DLD1 (cell line): ENCODE measurements around the gene NASP.

ENCODE experiments used
- in situ Hi-C: cut with HindIII; loops from 2 replicates; pipeline ENCODE4 v1.10.0; 2017; ENCODE audit warnings: low sequenced_read_pairs

NASP gene, protein sequence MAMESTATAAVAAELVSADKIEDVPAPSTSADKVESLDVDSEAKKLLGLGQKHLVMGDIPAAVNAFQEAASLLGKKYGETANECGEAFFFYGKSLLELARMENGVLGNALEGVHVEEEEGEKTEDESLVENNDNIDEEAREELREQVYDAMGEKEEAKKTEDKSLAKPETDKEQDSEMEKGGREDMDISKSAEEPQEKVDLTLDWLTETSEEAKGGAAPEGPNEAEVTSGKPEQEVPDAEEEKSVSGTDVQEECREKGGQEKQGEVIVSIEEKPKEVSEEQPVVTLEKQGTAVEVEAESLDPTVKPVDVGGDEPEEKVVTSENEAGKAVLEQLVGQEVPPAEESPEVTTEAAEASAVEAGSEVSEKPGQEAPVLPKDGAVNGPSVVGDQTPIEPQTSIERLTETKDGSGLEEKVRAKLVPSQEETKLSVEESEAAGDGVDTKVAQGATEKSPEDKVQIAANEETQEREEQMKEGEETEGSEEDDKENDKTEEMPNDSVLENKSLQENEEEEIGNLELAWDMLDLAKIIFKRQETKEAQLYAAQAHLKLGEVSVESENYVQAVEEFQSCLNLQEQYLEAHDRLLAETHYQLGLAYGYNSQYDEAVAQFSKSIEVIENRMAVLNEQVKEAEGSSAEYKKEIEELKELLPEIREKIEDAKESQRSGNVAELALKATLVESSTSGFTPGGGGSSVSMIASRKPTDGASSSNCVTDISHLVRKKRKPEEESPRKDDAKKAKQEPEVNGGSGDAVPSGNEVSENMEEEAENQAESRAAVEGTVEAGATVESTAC

DNA sequence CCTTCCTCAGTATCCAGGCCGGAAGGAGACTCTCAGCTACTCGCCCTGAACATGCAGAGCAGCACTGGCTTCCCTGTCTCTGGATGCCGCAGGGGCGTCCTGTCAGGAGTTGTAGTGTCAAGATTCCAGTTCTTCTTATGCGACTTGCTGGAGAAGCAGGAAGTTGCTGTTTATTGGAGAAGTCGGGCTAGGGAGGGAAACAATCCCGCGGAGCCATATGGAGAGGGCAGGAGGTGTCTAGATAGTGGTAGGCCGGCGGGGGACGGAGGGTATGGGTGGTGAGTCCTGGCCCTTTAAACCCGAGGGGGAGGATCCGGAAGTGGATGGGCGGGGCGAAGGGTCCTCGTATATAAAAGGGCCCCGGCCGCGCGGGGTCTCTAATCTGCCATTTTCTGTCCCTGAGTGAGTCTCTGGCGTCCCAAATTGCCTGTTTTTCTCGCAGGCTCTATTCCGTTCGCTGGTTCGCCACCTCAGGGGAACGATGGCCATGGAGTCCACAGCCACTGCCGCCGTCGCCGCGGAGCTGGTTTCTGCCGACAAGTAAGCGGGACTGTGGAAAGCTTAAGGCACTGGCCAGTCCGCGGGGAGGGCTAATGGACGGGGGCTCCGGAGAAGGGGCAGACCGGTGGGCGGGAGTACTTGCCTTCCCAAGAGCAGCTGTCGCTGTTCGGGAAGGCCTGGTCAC is at the start of gene NASP:
Gene NASP (plus strand): TSS at position 376 of the 685 bp plus-strand sequence. CDS start 106 bp downstream, at position 482.
- in situ Hi-C loops = no loop called here

DNA sequence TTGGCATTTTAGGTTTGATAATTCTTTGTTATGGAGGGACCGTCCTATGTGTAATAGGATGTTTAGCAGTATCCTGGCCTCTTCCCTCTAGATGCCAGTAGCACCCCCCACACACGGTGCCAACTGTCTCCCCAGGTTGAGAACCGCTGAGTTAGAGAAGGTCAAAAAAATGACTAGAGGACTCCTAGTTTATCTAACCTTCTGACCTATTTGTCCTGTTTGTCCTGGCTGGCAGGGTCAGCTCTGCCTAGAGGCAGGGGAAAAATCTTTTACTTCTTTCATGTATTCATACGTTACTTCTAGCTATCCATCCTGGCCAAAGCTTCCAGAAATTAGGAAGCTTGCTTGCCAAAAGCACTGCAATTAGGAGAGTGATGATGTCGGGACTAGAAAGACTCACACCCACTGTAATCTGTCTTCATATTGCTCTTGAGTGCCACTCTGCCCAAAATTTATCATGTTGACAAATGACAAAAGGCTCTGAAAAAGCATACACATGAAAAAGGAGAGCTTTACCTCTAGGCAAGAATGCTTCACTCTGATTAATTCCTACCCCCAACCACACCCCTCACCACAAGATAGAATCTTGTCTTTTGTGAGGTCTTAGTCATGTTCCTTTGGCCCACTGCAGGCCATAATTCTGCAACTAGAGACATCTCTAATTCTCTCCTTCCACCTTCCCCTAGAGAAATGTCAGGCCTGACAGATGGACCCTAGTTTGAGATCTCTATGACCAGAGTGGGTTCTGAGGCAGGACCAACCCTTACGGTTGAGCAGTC is 47.7 kb upstream of the NASP start:
- in situ Hi-C loops = no loop called here

DNA sequence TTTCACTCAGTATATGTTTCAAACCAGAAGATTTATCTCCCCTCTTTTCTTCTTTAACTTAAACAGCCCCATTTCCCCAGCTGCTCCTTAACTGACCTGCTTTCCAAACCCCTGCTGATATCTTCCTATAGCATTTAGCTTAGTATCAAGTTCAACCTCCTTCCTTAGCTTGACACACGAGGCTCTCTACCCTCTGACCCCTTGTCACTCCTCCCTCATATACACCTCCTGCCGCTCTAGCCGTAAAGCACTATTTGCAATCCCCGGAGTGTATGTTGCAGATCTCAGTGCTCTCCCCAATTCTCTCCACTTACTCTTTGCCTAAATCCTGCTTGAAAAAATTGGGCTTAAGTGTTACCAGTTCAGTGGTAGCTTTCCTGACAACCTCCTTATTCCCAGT is 47.0 kb upstream of the NASP start:
- in situ Hi-C loops = no loop called here

DNA sequence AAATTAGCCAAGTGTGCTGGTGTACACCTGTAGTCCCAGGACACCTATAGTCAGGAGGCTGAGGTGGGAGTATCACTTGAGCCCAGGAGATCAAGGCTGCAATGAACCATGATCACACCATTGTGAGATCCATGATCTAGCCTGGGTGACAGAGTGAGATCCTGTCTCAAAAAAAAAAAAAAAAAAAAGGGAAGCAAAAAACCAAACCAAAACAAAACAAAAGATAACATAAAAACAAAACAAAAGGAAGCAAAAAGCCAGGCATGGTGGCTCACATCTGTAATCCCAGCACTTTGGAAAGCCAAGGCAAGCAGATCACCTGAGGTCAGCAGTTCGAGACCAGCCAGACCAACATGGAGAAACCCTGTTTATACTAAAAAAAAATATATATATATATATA is 42.6 kb upstream of the NASP start:
- in situ Hi-C loops = no loop called here

DNA sequence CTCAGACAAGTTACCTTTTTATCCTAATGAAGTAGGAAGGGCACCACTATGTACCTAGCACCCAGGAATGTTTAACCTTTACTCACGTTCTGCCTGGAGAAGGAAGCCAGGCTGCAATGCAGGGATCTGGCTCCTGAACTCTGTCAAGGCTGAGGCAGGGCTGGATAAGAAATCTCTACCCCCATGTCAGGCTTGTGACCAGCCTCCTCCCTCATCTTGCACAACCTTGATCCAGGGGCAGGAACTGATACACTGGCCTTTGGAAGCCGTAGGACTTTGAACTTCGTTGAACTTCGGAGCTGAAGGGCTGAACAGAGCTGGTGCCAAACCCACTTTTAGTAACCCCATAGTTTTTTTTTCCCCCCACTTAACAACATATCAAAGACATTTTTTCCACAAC is 41.2 kb upstream of the NASP start:
- in situ Hi-C loops = no loop called here

DNA sequence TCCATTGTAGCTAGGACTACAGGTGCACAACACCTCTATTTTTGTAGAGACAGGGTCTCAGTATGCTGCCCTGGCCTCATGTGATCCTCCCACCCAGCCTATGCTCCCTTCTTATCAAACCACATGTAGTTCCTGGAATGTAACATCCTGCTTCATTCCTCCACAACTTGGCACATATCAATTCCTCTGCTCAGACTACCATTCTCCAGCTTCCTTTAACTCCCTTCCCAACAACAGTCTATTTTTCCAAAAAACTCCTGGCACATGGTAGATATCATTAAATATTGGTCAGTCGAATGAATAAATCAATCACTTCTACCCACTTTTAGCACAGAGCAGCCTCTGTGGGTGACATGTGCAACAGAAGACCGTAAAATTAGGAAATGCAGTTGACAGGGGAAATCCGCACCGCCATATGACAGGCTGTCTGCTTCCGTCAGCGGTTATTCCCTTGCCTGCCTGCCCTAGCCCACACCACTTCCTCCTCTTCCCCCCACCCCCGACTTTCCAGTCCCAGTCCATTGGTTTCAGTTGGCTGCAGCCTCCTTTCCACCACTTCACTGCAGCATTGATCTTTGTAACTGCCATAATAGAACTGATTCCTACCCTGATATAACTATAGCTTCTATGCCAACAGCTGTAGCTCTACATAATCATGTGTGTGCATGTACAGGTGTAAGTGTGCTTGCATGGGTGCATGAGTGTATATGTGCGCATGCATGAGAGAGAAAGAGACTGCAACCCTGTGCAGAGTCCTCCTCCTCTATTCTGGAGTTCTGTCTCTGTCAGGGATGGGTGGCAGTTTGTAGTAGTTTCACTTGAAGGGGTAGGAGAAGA is 40.0 kb upstream of the NASP start:
- in situ Hi-C loops = no loop called here

DNA sequence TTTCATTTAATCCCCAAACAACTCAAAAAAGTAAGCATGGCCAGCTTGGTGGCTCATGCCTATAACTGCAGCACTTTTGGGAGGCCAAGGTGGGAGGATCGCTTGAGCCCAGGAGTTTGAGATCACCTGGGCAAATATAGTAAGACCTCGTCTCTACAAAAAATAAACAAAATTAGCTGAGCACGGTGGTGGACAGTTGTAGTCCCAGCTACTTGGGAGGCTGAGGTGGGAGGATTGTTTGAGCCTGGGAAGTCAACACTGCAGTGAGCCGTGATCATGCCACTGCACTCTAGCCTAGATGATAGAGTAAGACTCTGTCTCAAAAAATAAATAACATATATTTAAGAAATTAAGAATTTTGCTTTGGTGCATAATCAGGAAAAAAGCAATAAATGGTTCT is 39.3 kb upstream of the NASP start:
- in situ Hi-C loops = no loop called here

DNA sequence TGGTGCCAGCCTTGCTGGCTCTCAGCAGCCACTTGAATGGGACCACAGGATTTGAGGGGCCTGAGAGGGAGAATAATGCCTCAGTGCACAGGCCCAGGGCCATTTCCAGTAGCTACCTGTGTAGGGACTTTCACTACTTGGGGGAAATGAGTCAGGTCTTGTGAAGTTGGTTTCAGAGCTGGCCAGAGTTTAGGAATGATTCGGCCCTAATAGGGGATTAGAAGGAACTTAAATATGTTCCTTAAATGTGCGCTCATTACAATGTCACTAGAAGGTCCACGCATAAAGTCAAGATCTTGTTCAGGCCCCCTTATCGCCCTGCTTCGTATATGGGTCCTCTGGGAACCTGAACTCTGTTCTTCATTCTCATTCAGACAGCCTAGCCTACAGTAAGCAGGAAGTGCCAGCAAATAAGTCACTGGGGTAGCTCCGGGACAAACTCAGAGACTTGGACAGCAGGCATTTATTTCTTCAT is 38.8 kb upstream of the NASP start:
- in situ Hi-C loops = no loop called here

DNA sequence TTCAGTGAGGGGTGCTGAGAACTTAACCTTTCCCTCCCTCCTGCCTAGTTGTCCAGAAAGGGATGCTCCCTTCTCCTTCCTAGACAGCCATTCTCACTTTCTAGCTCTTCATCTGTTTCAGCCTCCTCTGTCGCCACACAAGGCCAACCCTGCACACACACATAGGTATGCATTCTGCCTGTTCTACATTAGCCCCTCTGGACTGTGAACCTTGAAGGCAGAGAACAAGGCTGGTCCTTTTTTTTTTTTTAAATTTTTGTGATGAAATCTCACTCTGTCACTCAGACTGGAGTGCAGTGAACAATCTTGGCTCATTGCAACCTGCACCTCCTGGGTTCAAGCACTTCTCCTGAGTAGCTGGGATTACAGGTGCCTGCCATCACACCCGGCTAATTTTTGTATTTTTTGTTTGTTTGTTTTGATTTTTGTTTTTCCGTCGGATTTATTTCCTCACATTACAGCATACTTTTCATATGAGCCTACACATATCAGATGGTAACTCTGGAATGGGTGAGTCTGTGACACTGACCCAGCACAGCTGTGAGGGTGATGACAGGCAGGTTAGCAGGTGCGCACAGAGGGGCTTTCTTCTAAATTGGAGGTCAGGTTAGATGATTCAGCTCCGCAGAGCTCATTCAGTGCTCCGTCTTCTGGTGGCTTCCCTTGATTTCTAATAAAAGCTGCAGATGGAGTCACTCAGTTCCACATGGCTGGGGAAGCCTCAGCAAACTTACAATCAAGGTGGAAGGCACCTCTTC is 38.1 kb upstream of the NASP start:
- in situ Hi-C loops = no loop called here

DNA sequence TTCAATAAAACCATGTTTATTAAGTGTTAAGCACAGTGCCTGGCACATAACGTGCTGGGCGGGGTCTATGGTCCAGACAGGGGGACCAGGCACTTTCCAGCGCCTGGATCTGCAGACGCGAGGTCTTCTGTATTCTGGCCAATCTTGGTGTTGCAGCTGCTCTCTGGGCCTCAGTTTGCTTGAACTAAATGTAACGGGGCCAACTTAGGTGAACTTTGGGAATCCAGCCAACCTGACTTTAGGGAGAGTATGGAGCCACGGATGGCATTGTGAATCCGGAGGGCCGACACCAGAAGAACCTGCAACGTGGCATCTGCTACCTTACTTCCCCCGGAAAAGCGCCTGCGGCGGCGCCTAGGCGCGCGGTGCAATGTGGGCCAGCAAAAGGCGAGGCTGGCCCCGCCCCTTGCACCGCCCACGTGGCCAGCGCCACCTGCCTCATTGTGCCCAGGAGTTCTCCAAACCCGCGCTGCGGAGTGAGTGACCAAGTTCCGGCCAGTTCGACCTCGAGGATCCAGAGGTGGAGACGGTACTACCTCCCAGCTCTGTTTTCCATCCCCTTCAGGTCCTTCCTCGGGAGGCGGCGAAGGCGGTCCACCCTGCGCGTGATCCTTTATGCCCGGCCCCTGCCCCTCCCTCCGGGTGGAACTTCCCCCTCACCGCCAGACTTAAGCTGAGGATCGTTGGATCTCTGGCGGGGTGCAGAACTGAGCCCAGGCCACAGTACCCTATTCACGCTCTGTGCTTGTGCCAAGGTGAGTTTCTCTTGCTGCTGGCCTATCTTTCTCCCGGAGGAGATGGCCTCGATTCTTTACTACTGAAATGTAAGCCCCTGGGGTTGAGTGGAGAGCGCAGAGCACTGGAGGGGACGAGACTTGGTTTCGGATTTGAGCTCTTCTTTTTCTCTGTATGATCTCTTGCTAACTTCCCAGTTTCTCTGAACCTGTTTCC is 33.2 kb upstream of the NASP start, which contains the start of gene AKR1A1:
Gene AKR1A1 (plus strand): TSS at position 426 of the 951 bp plus-strand sequence. CDS start 10,969 bp downstream, outside the sequence.
- in situ Hi-C loops = no loop called here

DNA sequence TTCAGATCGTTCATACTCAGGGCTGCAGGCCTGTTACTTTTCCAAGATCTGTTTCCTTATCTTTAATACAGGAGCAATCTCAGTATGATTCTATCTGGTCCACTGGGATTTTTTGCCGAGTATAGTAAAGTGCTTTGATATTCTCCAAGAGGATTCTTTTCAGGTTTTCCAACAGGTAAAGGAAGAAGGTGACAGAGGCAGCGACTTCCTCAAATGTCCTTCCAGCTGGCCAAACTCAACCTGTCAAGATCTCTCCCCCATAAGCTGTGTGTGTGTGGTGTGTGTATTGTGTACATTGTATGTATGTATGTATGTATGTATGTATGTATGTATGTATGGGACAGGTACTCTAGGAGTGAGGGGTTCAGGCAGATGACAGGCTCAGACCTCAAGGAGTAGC is 32.2 kb upstream of the NASP start:
- in situ Hi-C loops = no loop called here

DNA sequence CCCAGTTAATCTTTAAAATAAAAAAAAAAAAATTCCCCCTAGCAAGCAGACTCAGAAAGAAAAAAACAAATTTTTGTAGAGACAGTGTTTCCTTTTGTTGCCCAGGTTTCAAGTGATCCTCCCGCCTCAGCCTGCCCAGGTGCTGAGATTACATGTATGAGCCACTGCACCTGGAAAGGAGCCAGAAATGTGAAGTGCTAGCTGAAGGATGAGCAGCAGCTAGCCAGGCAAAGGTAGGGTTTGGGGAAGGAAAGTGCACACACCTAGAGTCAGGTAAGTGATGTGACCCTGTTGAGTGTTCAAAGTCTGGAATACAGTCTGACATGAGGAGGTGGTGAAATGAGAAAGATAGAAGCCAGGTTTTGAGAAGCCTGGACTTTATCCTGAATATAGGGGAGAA is 31.5 kb upstream of the NASP start:
- in situ Hi-C loops = no loop called here

DNA sequence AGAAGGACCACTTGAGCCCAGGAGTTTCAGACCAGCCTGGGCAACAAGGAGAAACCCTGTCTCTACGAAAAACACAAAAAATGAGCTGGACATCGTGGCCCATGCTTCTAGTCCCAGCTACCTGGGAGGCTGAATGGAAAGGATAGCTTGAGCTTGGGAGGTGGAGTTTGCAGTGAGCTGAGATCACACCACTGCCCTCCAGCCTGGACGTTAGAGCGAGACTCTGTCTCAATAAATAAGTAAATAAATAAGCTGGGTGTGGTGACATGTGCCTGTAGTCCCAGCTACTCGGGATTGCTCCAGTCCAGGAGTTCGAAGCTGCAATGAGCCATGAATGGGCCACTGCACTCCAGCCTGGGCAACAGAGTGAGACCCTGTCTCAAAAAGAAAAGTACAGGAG is 29.6 kb upstream of the NASP start:
- in situ Hi-C loops = no loop called here

DNA sequence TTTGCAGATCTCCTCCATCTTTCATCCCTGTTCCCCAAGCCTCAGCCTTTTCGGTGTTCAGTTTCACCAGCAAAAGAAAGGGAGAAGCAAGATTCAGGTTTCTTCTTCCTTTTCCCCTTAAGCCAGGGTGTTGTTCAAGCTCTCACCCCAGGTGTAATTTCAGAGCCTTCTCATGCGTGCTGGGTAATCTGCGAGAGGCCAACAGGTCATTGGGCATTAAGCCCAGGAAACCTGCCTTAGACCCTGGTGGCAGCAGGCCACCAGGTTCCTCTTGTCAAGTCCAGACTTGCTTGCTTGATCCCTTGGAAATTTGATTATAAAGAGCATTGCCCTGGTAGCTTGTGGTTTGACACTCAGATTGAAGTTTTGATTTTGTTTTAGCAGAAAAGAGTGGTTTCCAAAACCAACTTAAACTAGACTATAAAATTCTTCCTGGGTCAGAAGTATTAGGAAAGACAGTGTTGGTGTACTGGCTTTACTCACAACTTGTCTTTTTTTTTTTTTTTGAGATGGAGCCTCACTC is 26.4 kb upstream of the NASP start:
- in situ Hi-C loops = no loop called here

DNA sequence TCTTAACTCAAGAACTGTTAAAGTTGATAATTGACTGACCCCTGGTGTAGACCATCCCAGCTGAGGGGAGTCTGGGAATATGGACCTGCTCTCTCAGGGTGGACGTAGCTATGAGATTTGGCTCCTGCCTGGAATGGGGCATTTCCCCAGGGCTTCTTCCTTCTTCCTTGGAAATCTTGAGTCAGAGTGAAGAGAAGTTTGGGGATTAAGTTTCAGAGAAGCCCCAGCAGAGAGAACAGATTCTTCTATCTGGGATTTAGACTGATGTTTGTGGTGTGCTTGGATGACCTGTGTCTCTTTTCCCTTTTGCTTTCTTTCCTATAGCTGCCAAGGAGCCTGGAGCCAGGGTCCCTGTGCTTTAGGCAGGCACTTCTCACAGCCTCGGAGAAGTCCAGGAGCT is 20.0 kb upstream of the NASP start:
- in situ Hi-C loops = no loop called here

DNA sequence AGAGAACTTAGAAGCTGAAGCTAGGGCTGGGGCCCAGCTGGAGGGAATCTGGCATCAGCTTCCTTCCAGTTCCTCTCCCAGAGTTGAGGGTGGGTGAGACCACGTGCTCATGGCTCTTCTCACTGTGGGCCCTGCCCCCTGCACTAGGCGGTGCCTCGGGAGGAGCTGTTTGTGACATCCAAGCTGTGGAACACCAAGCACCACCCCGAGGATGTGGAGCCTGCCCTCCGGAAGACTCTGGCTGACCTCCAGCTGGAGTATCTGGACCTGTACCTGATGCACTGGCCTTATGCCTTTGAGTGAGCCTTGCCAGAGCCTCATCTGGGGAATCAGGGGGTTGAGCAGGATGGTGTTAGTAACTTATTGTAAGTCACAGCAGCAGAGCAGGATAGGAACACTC is 17.1 kb upstream of the NASP start:
- in situ Hi-C loops = no loop called here

DNA sequence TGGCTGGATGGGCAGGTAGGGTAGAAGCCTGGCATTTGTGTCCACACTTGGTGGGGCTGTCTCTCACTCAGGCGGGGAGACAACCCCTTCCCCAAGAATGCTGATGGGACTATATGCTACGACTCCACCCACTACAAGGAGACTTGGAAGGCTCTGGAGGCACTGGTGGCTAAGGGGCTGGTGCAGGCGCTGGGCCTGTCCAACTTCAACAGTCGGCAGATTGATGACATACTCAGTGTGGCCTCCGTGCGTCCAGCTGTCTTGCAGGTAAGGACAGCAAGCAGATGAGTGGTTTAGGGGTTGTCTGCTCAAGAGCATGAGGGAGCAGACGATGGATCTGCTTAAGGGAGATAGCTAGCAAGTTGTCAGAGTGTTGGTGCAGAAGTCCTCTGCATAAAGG is 15.9 kb upstream of the NASP start:
- in situ Hi-C loops = no loop called here

DNA sequence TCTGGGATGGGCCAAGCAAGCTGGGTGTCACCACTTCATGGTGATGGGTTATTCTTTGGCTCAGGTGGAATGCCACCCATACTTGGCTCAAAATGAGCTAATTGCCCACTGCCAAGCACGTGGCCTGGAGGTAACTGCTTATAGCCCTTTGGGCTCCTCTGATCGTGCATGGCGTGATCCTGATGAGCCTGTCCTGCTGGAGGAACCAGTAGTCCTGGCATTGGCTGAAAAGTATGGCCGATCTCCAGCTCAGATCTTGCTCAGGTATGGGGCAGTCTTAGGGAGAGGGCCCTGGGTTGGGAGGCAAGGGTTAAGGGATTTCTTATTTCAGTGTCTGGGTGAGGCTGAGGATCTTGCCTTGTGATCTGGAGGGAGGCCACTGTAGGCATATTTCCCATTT is 15.4 kb upstream of the NASP start:
- in situ Hi-C loops = no loop called here
